HUES64 (cell line): ENCODE results near the gene NCOR2.

Source experiments
- H3K27ac ChIP-seq: 2 replicates; pipeline ENCODE4 v1.7.0; 2013; ENCODE audit warnings: low read depth, low read length, inconsistent platforms
- H3K27me3 ChIP-seq: 2 replicates; pipeline ENCODE4 v1.6.1; 2013; ENCODE audit warnings: mild to moderate bottlenecking, low read length; ENCODE audit not compliant: insufficient read depth
- H3K36me3 ChIP-seq: 2 replicates; pipeline ENCODE4 v1.6.1; 2013; ENCODE audit warnings: mild to moderate bottlenecking, low read length; ENCODE audit not compliant: insufficient read depth
- H3K4me1 ChIP-seq: 2 replicates; pipeline ENCODE4 v1.6.1; 2013; ENCODE audit warnings: mild to moderate bottlenecking, low read length, moderate library complexity; ENCODE audit not compliant: insufficient read depth
- H3K4me3 ChIP-seq: 2 replicates; pipeline ENCODE4 v1.5.1; 2013; ENCODE audit warnings: mild to moderate bottlenecking, low read length, moderate library complexity
- H3K9ac ChIP-seq: 2 replicates; pipeline ENCODE4 v1.6.1; 2013; ENCODE audit warnings: mild to moderate bottlenecking, low read depth, low read length
- H3K9me3 ChIP-seq: 2 replicates; pipeline ENCODE4 v1.6.1; 2013; ENCODE audit warnings: low read depth, low read length; ENCODE audit not compliant: insufficient read depth
- WGBS: fragments of 150-250, 120-280 bp; methylation state at CpG from one replicate; pipeline ENCODE4 v1.1.7; 2013; ENCODE audit warnings: missing lambda C conversion rate; 5-methylcytosine and 5-hydroxymethylcytosine counted together

Gene NCOR2

GRCh38 chr12:124545508-124546418 lies 21.6 kb downstream of the NCOR2 start:
- whole genome bisulfite sequencing = 84% methylated on average over 26 of the region's 26 CpGs
- H3K27ac ChIP-seq = 0 out of 2 replicates have a peak overlapping the region, but pooled peaks have one; percentile 18
- H3K9ac ChIP-seq = no peak overlapping the region; the same call in 1 of the 2 replicates
- no peaks in the 10 kb centered on the region for H3K27me3 ChIP-seq
- H3K9me3 ChIP-seq = no peaks in the 10 kb centered on the region
- no peaks in the 10 kb centered on the region for H3K36me3 ChIP-seq
- no peak overlapping the region for H3K4me3 ChIP-seq
- peaks cover 32% of the 10 kb centered on the region for H3K4me1 ChIP-seq

- no peak overlapping the region for H3K4me3 ChIP-seq
- no peaks in the 10 kb centered on the region for H3K9me3 ChIP-seq
- 81% methylated on average over 8 of the region's 8 CpGs for WGBS
These were observed 22.4 kb downstream of the NCOR2 start for GRCh38 chr12:124544983-124545382.

GRCh38 chr12:124544311-124544970 lies 23.0 kb downstream of the NCOR2 start:
- Histone ChIP-seq H3K27me3 (no peaks in the 10 kb centered on the region), H3K4me3 (no peak overlapping the region), H3K36me3 (no peaks in the 10 kb centered on the region), H3K9me3 (no peaks in the 10 kb centered on the region), H3K9ac (peak overlapping the region; percentile 7; the same call in 1 of the 2 replicates), H3K4me1 (peaks cover 24% of the 10 kb centered on the region), H3K27ac (peak overlapping the region; percentile 23)
- WGBS = 63% methylated on average over 15 of the region's 16 CpGs

More at GRCh38 chr12:124544983-124545382, 22.4 kb downstream of the NCOR2 start:
- no peaks in the 10 kb centered on the region for H3K27me3 ChIP-seq
- no peaks in the 10 kb centered on the region for H3K36me3 ChIP-seq
- peaks cover 24% of the 10 kb centered on the region for H3K4me1 ChIP-seq
- peak overlapping the region; percentile 23; the same call in 1 of the 2 replicates for H3K27ac ChIP-seq
- H3K9ac ChIP-seq = peak overlapping the region; percentile 7; the same call in 1 of the 2 replicates

- H3K9me3 ChIP-seq = no peaks in the 10 kb centered on the region
- H3K4me3 ChIP-seq = no peak overlapping the region
- H3K36me3 ChIP-seq = no peaks in the 10 kb centered on the region
- WGBS = 46% methylated on average over 37 of the region's 37 CpGs
- H3K4me1 ChIP-seq = peaks cover 24% of the 10 kb centered on the region
- H3K27me3 ChIP-seq = no peaks in the 10 kb centered on the region
- H3K27ac ChIP-seq = peak overlapping the region; percentile 16
- H3K9ac ChIP-seq = peak overlapping the region; percentile 49; the same call in 1 of the 2 replicates
These were observed 23.7 kb downstream of the NCOR2 start for GRCh38 chr12:124543590-124544310.

GRCh38 chr12:124543052-124543589 lies 24.3 kb downstream of the NCOR2 start:
- Histone ChIP-seq H3K4me1 (peaks cover 24% of the 10 kb centered on the region), H3K9me3 (no peaks in the 10 kb centered on the region), H3K27me3 (no peaks in the 10 kb centered on the region), H3K27ac (peak overlapping the region; percentile 16; the same call in 1 of the 2 replicates), H3K4me3 (no peak overlapping the region), H3K9ac (peak overlapping the region; percentile 49; the same call in 1 of the 2 replicates), H3K36me3 (no peaks in the 10 kb centered on the region)
- WGBS = 67% methylated on average over 20 of the region's 20 CpGs

GRCh38 chr12:124542021-124542949 lies 25.1 kb downstream of the NCOR2 start:
- H3K4me3 ChIP-seq = no peak overlapping the region
- no peaks in the 10 kb centered on the region for H3K36me3 ChIP-seq
- H3K27ac ChIP-seq = peak overlapping the region; percentile 18; the same call in 1 of the 2 replicates
- H3K9me3 ChIP-seq = no peaks in the 10 kb centered on the region
- peaks cover 24% of the 10 kb centered on the region for H3K4me1 ChIP-seq
- WGBS = 93% methylated on average over 28 of the region's 28 CpGs
- no peak overlapping the region for H3K9ac ChIP-seq
- H3K27me3 ChIP-seq = no peaks in the 10 kb centered on the region

GRCh38 chr12:124541322-124541721 lies 26.1 kb downstream of the NCOR2 start:
- H3K36me3 ChIP-seq = peaks cover 6% of the 10 kb centered on the region; the same call in 1 of the 2 replicates
- H3K4me3 ChIP-seq = no peak overlapping the region
- no peak overlapping the region for H3K27ac ChIP-seq
- 84% methylated on average over 1 of the region's 1 CpG for WGBS
- no peaks in the 10 kb centered on the region for H3K9me3 ChIP-seq
- H3K27me3 ChIP-seq = no peaks in the 10 kb centered on the region
- H3K9ac ChIP-seq = no peak overlapping the region
- peaks cover 24% of the 10 kb centered on the region for H3K4me1 ChIP-seq

- H3K27me3 ChIP-seq = no peaks in the 10 kb centered on the region
- no peak overlapping the region for H3K4me3 ChIP-seq
- no peak overlapping the region for H3K9ac ChIP-seq
- no peaks in the 10 kb centered on the region for H3K9me3 ChIP-seq
- peaks cover 13% of the 10 kb centered on the region for H3K4me1 ChIP-seq
- peaks cover 9% of the 10 kb centered on the region; the same call in 1 of the 2 replicates for H3K36me3 ChIP-seq
- no peak overlapping the region for H3K27ac ChIP-seq
- 84% methylated on average over 36 of the region's 37 CpGs for WGBS
These were observed 28.0 kb downstream of the NCOR2 start for GRCh38 chr12:124539084-124540041.
